Breast epithelium (tissue), 3 donors: Measurements from ENCODE around the gene CUL9.

Experiments
- CTCF ChIP-seq, 3 donors: fragments of 450-650 bp; IDR thresholded peaks; one replicate each; pipeline ENCODE4 v1.5.1; 2016 to 2017; ENCODE audit warnings: antibody characterized with exemption in 3 of 3, mild to moderate bottlenecking in 3 of 3, moderate library complexity in 3 of 3
- POLR2AphosphoS5 ChIP-seq, 3 donors: sonication (generic); formaldehyde crosslinking; IDR thresholded peaks; one replicate each; pipeline ENCODE4 v1.6.1; 2017; ENCODE audit warnings: antibody characterized with exemption in 3 of 3

GRCh38 chr6:43170417-43170930 lies 11.5 kb upstream of the CUL9 start:
- TF ChIP-seq POLR2AphosphoS5 (IDR thresholded peaks at IDR 0.05): no peak
- no peak for TF ChIP-seq CTCF (IDR thresholded peaks at IDR 0.05)
